HepG2 (cell line): Measurements from ENCODE around the gene ACAP1. TPM values are rescaled to one million over a fixed set of nuclear protein-coding genes. Genes with fewer than 3 reads are reported as not detected.

Experiments
- ATAC-seq: fragments of 200-7000 bp; cut with Tn5 transposase; 3 replicates; pipeline ENCODE4 v1.9.1; 2020; ENCODE audit warnings: mild to moderate bottlenecking, moderate library complexity
- BruUV-seq: library from RNA; stranded (reverse); fragments of 400-500 nt; replicated peaks from 2 replicates; lab custom pipeline; 2021; lab: Mats Ljungman, UMichigan
- CTCF ChIA-PET: fragments of 300-600 bp; formaldehyde crosslinking; extraction: SDS; loops from one replicate; lab custom pipeline; 2021; ENCODE audit warnings: low total read pairs, inconsistent platforms, low intra/inter-chr PET ratio; lab: Yijun Ruan, JAX
- POLR2A ChIA-PET: fragments of 350-600 bp; sonication (Branson Sonifier 250); formaldehyde crosslinking; loops from one replicate; lab custom pipeline; 2020; ENCODE audit warnings: antibody characterized with exemption, inconsistent platforms; lab: Yijun Ruan, JAX
- DNase-seq: peaks from one replicate; pipeline ENCODE4 v3.0.0-alpha.2; 2015; ENCODE audit warnings: low spot score
- FAIRE-seq: peaks from 3 replicates; lab custom pipeline; 2011; peaks lifted over from hg19 to GRCh38; lab: Jason Lieb, UNC
- H2AFZ ChIP-seq: one replicate; pipeline ENCODE4 v1.6.1; 2011; ENCODE audit warnings: low read length, inconsistent platforms
- H3K27ac ChIP-seq: fragments of 300-600 bp; 3 replicates; pipeline ENCODE4 v1.8.0; 2011; ENCODE audit warnings: mixed run types, mild to moderate bottlenecking, mixed read lengths, low read length, inconsistent platforms; ENCODE audit not compliant: insufficient read depth; ENCODE audit errors: extremely low read length
- H3K27me3 ChIP-seq, 2 experiments: fragments of 200-600 bp in 1 of 2; 2 replicates in 1 of 2; 3 replicates in 1 of 2; pipeline versions ENCODE4 v1.6.0 to v1.8.0; 2011; ENCODE audit warnings: low read length in 2 of 2, mild to moderate bottlenecking in 2 of 2, moderate library complexity in 2 of 2, inconsistent platforms in 1 of 2; ENCODE audit not compliant: insufficient read depth in 2 of 2, control insufficient read depth in 1 of 2
- H3K36me3 ChIP-seq, 2 experiments: fragments of 200-600 bp in 1 of 2; replicated peaks in 1 of 2; 2 replicates in 1 of 2; 3 replicates in 1 of 2; pipeline versions ENCODE4 v1.5.1 to v1.8.0; 2011; ENCODE audit warnings: low read length in 2 of 2, inconsistent platforms in 1 of 2; ENCODE audit not compliant: insufficient read depth in 2 of 2, control insufficient read depth in 1 of 2
- H3K4me1 ChIP-seq: 2 replicates; pipeline ENCODE4 v1.5.1; 2012; ENCODE audit warnings: low read length, inconsistent platforms; ENCODE audit not compliant: insufficient read depth
- H3K4me2 ChIP-seq: 2 replicates; pipeline ENCODE4 v1.6.0; 2011; ENCODE audit warnings: low read depth, low read length, inconsistent platforms
- H3K4me3 ChIP-seq, 3 experiments: fragments of 200-600 bp in 1 of 3; sonication (generic), shearing (Covaris generic) in 1 of 3; replicated peaks in 1 of 3; 2 replicates each; pipeline ENCODE4 v1.5.1; 2011 to 2016; ENCODE audit warnings: low read length in 3 of 3, inconsistent platforms in 2 of 3, low read depth in 2 of 3, mild to moderate bottlenecking in 2 of 3, control low read depth in 1 of 3, mixed read lengths in 1 of 3; ENCODE audit not compliant: insufficient read depth in 1 of 3
- H3K79me2 ChIP-seq: one replicate; pipeline ENCODE4 v1.6.1; 2011; ENCODE audit warnings: low read length, inconsistent platforms; ENCODE audit not compliant: insufficient read depth
- H3K9ac ChIP-seq: 2 replicates; pipeline ENCODE4 v1.6.0; 2011; ENCODE audit warnings: mild to moderate bottlenecking, low read depth, low read length, inconsistent platforms; ENCODE audit not compliant: insufficient read depth
- H3K9me3 ChIP-seq: 2 replicates; pipeline ENCODE4 v1.5.1; 2012; ENCODE audit warnings: mild to moderate bottlenecking, low read length
- H4K20me1 ChIP-seq: 2 replicates; pipeline ENCODE4 v1.6.0; 2011; ENCODE audit warnings: inconsistent platforms, mild to moderate bottlenecking, low read length, moderate library complexity; ENCODE audit not compliant: insufficient read depth
- ATM ChIP-seq: fragments of 450-650 bp; IDR thresholded peaks from 2 replicates; pipeline ENCODE4 v1.7.1; 2017; ENCODE audit warnings: mild to moderate bottlenecking, borderline replicate concordance
- CBX5 ChIP-seq: sonication (generic); formaldehyde crosslinking; IDR thresholded peaks from 2 replicates; pipeline ENCODE4 v1.4.0; 2020; ENCODE audit warnings: missing genetic modification reagents, borderline replicate concordance
- EED ChIP-seq: sonication (generic); formaldehyde crosslinking; IDR thresholded peaks from 2 replicates; pipeline ENCODE4 v1.5.0; 2020; ENCODE audit warnings: mild to moderate bottlenecking, missing genetic modification reagents
- EZH2 ChIP-seq: conservative IDR thresholded peaks from 2 replicates; pipeline ENCODE4 v1.6.1; 2012; ENCODE audit warnings: mild to moderate bottlenecking, low read depth, low read length, moderate library complexity
- GLI4 ChIP-seq: sonication (generic); formaldehyde crosslinking; IDR thresholded peaks from 2 replicates; pipeline ENCODE4 v1.5.1; 2020; ENCODE audit warnings: missing genetic modification reagents, mild to moderate bottlenecking, moderate library complexity, borderline replicate concordance
- SMARCE1 ChIP-seq: fragments of 450-650 bp; IDR thresholded peaks from 2 replicates; pipeline ENCODE4 v1.6.1; 2017; ENCODE audit warnings: borderline replicate concordance
- ZNF792 ChIP-seq: IDR thresholded peaks from 2 replicates; pipeline ENCODE4 v1.6.1; 2016
- WGBS: methylation state at CpG from one replicate; pipeline ENCODE4 v1.1.6; 2017; ENCODE audit warnings: low lambda C conversion rate; 5-methylcytosine and 5-hydroxymethylcytosine counted together
- in situ Hi-C: cut with HindIII; loops from 2 replicates; pipeline ENCODE4 v1.10.0; 2017; ENCODE audit warnings: low pct_unique_long_range_greater_than_20kb; ENCODE audit not compliant: extremely low pct_ligation_motif_present
- intact Hi-C: fragments of 100-400 bp; cut with micrococcal nuclease; formaldehyde crosslinking; loops from one replicate; pipeline ENCODE4 v1.10.0; 2022; ENCODE audit not compliant: unreplicated experiment
- polyA plus RNA-seq, 8 experiments: library from polyadenylated mRNA; depleted of rRNA in 3 of 8; stranded (reverse) in 7 of 8; unstranded in 1 of 8; fragments of >200 nt; fragmentation: Illumina TruSeq in 4 of 8; extraction: Trizol in 4 of 8; gene quantifications; 2 replicates each; pipeline versions ENCODE4 v1.2.1 to v1.2.3, GENCODE V29; 2011 to 2016; ENCODE audit warnings: low read depth in 4 of 8, missing spikeins in 1 of 8, mixed read lengths in 1 of 8; ENCODE audit not compliant: insufficient read depth in 1 of 8
- total RNA-seq, 5 experiments: library from RNA; depleted of rRNA; stranded (reverse); fragments of >200 nt; fragmentation: Illumina TruSeq; extraction: Trizol; gene quantifications; 2 replicates each; pipeline ENCODE4 v1.2.3, GENCODE V29; 2016; ENCODE audit warnings: low read depth in 1 of 5
- TF ChIP-seq, protein P1 (sequence below): sonication (generic); formaldehyde crosslinking; IDR thresholded peaks from 2 replicates; pipeline ENCODE4 v1.4.0; 2020; ENCODE audit warnings: missing genetic modification reagents, borderline replicate concordance
- TF ChIP-seq, protein P2 (sequence below): sonication (generic); formaldehyde crosslinking; IDR thresholded peaks from 2 replicates; pipeline ENCODE4 v1.5.0; 2020; ENCODE audit warnings: missing genetic modification reagents

Gene ACAP1
- total and polyA plus RNA-seq, 2 of the 13 experiments (the other 11 are each of a cell fraction or from before 2014, with no cell fraction given) = 1.3 to 2.5 TPM

DNA sequence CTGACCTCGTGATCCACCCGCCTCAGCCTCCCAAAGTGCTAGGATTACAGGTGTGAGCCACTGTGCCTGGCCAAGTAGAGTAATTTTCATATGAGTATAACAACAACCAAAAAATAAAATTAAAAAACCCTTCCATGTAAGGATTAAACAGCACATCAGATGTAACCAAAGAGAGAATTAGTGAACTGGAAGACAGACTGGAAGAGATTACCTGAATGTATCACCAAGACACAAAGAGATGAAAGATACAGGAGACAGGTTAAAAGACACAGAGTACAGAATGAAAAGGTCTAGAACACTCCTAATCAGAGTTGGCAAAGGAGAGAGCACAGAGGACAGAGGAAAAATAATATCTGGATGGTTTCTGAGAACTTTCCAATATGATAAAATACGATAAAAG lies 42.8 kb downstream of the ACAP1 start:
- in situ Hi-C loops = no loop called here
- Histone ChIP-seq H3K36me3 (no peaks in the 10 kb centered on the region), H2AFZ (no peak overlapping the region), H3K4me2 (no peak overlapping the region), H3K9me3 (peaks cover 4% of the 10 kb centered on the region; the same call in 1 of the 2 replicates), H3K27ac (no peak overlapping the region), H3K4me3 (no peak overlapping the region), H3K27me3 (peaks cover 0 to 7% of the 10 kb centered on the region in 2 experiments; a peak in 1 of 5 replicates), H3K4me1 (peaks cover 21% of the 10 kb centered on the region), H3K79me2 (no peaks in the 10 kb centered on the region), H3K9ac (no peak overlapping the region), H4K20me1 (no peaks in the 10 kb centered on the region)
- no peak for DNase-seq
- BruUV-seq = no TSS peak
- no peak for ATAC-seq
- WGBS = 66% methylated on average over 3 of the region's 3 CpGs
- CTCF ChIA-PET = no interaction called here
- intact Hi-C loops = no loop called here
- no peak for FAIRE-seq
- TF ChIP-seq ZNF792 (CRISPR knock-in tag) (no peak), EZH2 (no peak), CBX5 (no peak), EED (CRISPR knock-in tag) (no peak), SMARCE1 (no peak), GLI4 (CRISPR knock-in tag) (no peak), ATM (no peak)
- TF ChIP-seq, protein P1, sequence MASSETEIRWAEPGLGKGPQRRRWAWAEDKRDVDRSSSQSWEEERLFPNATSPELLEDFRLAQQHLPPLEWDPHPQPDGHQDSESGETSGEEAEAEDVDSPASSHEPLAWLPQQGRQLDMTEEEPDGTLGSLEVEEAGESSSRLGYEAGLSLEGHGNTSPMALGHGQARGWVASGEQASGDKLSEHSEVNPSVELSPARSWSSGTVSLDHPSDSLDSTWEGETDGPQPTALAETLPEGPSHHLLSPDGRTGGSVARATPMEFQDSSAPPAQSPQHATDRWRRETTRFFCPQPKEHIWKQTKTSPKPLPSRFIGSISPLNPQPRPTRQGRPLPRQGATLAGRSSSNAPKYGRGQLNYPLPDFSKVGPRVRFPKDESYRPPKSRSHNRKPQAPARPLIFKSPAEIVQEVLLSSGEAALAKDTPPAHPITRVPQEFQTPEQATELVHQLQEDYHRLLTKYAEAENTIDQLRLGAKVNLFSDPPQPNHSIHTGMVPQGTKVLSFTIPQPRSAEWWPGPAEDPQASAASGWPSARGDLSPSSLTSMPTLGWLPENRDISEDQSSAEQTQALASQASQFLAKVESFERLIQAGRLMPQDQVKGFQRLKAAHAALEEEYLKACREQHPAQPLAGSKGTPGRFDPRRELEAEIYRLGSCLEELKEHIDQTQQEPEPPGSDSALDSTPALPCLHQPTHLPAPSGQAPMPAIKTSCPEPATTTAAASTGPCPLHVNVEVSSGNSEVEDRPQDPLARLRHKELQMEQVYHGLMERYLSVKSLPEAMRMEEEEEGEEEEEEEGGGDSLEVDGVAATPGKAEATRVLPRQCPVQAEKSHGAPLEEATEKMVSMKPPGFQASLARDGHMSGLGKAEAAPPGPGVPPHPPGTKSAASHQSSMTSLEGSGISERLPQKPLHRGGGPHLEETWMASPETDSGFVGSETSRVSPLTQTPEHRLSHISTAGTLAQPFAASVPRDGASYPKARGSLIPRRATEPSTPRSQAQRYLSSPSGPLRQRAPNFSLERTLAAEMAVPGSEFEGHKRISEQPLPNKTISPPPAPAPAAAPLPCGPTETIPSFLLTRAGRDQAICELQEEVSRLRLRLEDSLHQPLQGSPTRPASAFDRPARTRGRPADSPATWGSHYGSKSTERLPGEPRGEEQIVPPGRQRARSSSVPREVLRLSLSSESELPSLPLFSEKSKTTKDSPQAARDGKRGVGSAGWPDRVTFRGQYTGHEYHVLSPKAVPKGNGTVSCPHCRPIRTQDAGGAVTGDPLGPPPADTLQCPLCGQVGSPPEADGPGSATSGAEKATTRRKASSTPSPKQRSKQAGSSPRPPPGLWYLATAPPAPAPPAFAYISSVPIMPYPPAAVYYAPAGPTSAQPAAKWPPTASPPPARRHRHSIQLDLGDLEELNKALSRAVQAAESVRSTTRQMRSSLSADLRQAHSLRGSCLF (CRISPR knock-in tag) = no peak
- TF ChIP-seq, protein P2, sequence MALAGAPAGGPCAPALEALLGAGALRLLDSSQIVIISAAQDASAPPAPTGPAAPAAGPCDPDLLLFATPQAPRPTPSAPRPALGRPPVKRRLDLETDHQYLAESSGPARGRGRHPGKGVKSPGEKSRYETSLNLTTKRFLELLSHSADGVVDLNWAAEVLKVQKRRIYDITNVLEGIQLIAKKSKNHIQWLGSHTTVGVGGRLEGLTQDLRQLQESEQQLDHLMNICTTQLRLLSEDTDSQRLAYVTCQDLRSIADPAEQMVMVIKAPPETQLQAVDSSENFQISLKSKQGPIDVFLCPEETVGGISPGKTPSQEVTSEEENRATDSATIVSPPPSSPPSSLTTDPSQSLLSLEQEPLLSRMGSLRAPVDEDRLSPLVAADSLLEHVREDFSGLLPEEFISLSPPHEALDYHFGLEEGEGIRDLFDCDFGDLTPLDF (CRISPR knock-in tag) = no peak
- POLR2A ChIA-PET = no interaction called here
